ENCODE data around the gene LIX1L. TPM values are rescaled to one million over a fixed set of nuclear protein-coding genes. Genes with fewer than 3 reads are reported as not detected.

LIX1L gene
- total and polyA plus RNA-seq, 4 donors: 23.6 to 42.4 (median 37.3) TPM

GRCh38 chr1:145978471-145978853 is 20.6 kb upstream of the LIX1L start:
- H3K4me1 ChIP-seq (ENCODE audit: control insufficient read depth, insufficient read depth, low read length): peaks cover 11% of the 10 kb centered on the region
- no peaks in the 10 kb centered on the region for H3K9me3 ChIP-seq (ENCODE audit: control insufficient read depth, insufficient read depth, low read length)
- peak overlapping the region; percentile 90 for H3K27ac ChIP-seq (ENCODE audit: low read depth, low read length)
- H3K27me3 ChIP-seq (ENCODE audit: control insufficient read depth, insufficient read depth, low read length): no peaks in the 10 kb centered on the region
- H3K4me3 ChIP-seq (ENCODE audit: low read depth, low read length): no peak overlapping the region
- no peak for DNase-seq (ENCODE audit: low read depth in 4 of 6, low spot score in 6 of 6)
- H3K36me3 ChIP-seq (ENCODE audit: control insufficient read depth, insufficient read depth, low read length): peaks cover 2% of the 10 kb centered on the region

- 6% methylated on average over 3 of the region's 9 CpGs for WGBS (ENCODE audit: insufficient coverage)
- H3K27ac ChIP-seq (ENCODE audit: low read depth, low read length): peak overlapping the region; percentile 90
These were observed 20.0 kb upstream of the LIX1L start for GRCh38 chr1:145977486-145978470.

GRCh38 chr1:145977016-145977415 is 19.2 kb upstream of the LIX1L start:
- WGBS (ENCODE audit: insufficient coverage): 82% methylated on average over 5 of the region's 5 CpGs
- peaks cover 2% of the 10 kb centered on the region for H3K36me3 ChIP-seq (ENCODE audit: control insufficient read depth, insufficient read depth, low read length)
- no peaks in the 10 kb centered on the region for H3K27me3 ChIP-seq (ENCODE audit: control insufficient read depth, insufficient read depth, low read length)
- H3K9me3 ChIP-seq (ENCODE audit: control insufficient read depth, insufficient read depth, low read length): no peaks in the 10 kb centered on the region
- no peak overlapping the region for H3K27ac ChIP-seq (ENCODE audit: low read depth, low read length)
- no peak for DNase-seq (ENCODE audit: low read depth in 4 of 6, low spot score in 6 of 6)
- no peak overlapping the region for H3K4me3 ChIP-seq (ENCODE audit: low read depth, low read length)
- H3K4me1 ChIP-seq (ENCODE audit: control insufficient read depth, insufficient read depth, low read length): peaks cover 11% of the 10 kb centered on the region

More at GRCh38 chr1:145977486-145978470, 20.0 kb upstream of the LIX1L start:
- Histone ChIP-seq H3K9me3 (ENCODE audit: control insufficient read depth, insufficient read depth, low read length) (no peaks in the 10 kb centered on the region), H3K36me3 (ENCODE audit: control insufficient read depth, insufficient read depth, low read length) (peaks cover 2% of the 10 kb centered on the region), H3K4me3 (ENCODE audit: low read depth, low read length) (no peak overlapping the region), H3K27me3 (ENCODE audit: control insufficient read depth, insufficient read depth, low read length) (no peaks in the 10 kb centered on the region), H3K4me1 (ENCODE audit: control insufficient read depth, insufficient read depth, low read length) (peaks cover 11% of the 10 kb centered on the region)
- peak in 2 of 6 donors; percentile 92 to 95 for DNase-seq (ENCODE audit: low read depth in 4 of 6, low spot score in 6 of 6)

- DNase-seq (ENCODE audit: low read depth in 4 of 6, low spot score in 6 of 6): no peak
- Histone ChIP-seq H3K27ac (ENCODE audit: low read depth, low read length) (no peak overlapping the region), H3K36me3 (ENCODE audit: control insufficient read depth, insufficient read depth, low read length) (peaks cover 2% of the 10 kb centered on the region), H3K27me3 (ENCODE audit: control insufficient read depth, insufficient read depth, low read length) (no peaks in the 10 kb centered on the region), H3K4me3 (ENCODE audit: low read depth, low read length) (no peak overlapping the region), H3K4me1 (ENCODE audit: control insufficient read depth, insufficient read depth, low read length) (peaks cover 11% of the 10 kb centered on the region), H3K9me3 (ENCODE audit: control insufficient read depth, insufficient read depth, low read length) (no peaks in the 10 kb centered on the region)
- 79% methylated on average over 3 of the region's 4 CpGs for WGBS (ENCODE audit: insufficient coverage)
These were observed 17.4 kb upstream of the LIX1L start for GRCh38 chr1:145975216-145975615.

GRCh38 chr1:145974721-145975120 is 16.9 kb upstream of the LIX1L start:
- no peak overlapping the region for H3K27ac ChIP-seq (ENCODE audit: low read depth, low read length)
- 80% methylated on average over 6 of the region's 7 CpGs for WGBS (ENCODE audit: insufficient coverage)

GRCh38 chr1:145972580-145972979 is 14.8 kb upstream of the LIX1L start:
- no peak overlapping the region for H3K4me3 ChIP-seq (ENCODE audit: low read depth, low read length)
- DNase-seq (ENCODE audit: low read depth in 4 of 6, low spot score in 6 of 6): no peak
- H3K36me3 ChIP-seq (ENCODE audit: control insufficient read depth, insufficient read depth, low read length): peaks cover 2% of the 10 kb centered on the region
- no peaks in the 10 kb centered on the region for H3K9me3 ChIP-seq (ENCODE audit: control insufficient read depth, insufficient read depth, low read length)
- no peaks in the 10 kb centered on the region for H3K27me3 ChIP-seq (ENCODE audit: control insufficient read depth, insufficient read depth, low read length)
- H3K4me1 ChIP-seq (ENCODE audit: control insufficient read depth, insufficient read depth, low read length): peaks cover 3% of the 10 kb centered on the region
- WGBS (ENCODE audit: insufficient coverage): 67% methylated on average over 1 of the region's 7 CpGs
- no peak overlapping the region for H3K27ac ChIP-seq (ENCODE audit: low read depth, low read length)

More at GRCh38 chr1:145974721-145975120, 16.9 kb upstream of the LIX1L start:
- Histone ChIP-seq H3K4me3 (ENCODE audit: low read depth, low read length) (no peak overlapping the region), H3K36me3 (ENCODE audit: control insufficient read depth, insufficient read depth, low read length) (peaks cover 2% of the 10 kb centered on the region), H3K9me3 (ENCODE audit: control insufficient read depth, insufficient read depth, low read length) (no peaks in the 10 kb centered on the region), H3K27me3 (ENCODE audit: control insufficient read depth, insufficient read depth, low read length) (no peaks in the 10 kb centered on the region), H3K4me1 (ENCODE audit: control insufficient read depth, insufficient read depth, low read length) (peaks cover 7% of the 10 kb centered on the region)
- DNase-seq (ENCODE audit: low read depth in 4 of 6, low spot score in 6 of 6): no peak

GRCh38 chr1:145967288-145967687 is 9.5 kb upstream of the LIX1L start:
- H3K4me1 ChIP-seq (ENCODE audit: control insufficient read depth, insufficient read depth, low read length): peaks cover 19% of the 10 kb centered on the region
- 71% methylated on average over 1 of the region's 2 CpGs for whole genome bisulfite sequencing (ENCODE audit: insufficient coverage)
- H3K27me3 ChIP-seq (ENCODE audit: control insufficient read depth, insufficient read depth, low read length): no peaks in the 10 kb centered on the region
- H3K27ac ChIP-seq (ENCODE audit: low read depth, low read length): no peak overlapping the region
- H3K9me3 ChIP-seq (ENCODE audit: control insufficient read depth, insufficient read depth, low read length): peaks cover 5% of the 10 kb centered on the region
- H3K36me3 ChIP-seq (ENCODE audit: control insufficient read depth, insufficient read depth, low read length): no peaks in the 10 kb centered on the region
- H3K4me3 ChIP-seq (ENCODE audit: low read depth, low read length): no peak overlapping the region
- DNase-seq (ENCODE audit: low read depth in 4 of 6, low spot score in 6 of 6): no peak

GRCh38 chr1:145965119-145965744 is 7.4 kb upstream of the LIX1L start:
- Histone ChIP-seq H3K27ac (ENCODE audit: low read depth, low read length) (peak overlapping the region; percentile 96), H3K36me3 (ENCODE audit: control insufficient read depth, insufficient read depth, low read length) (no peaks in the 10 kb centered on the region), H3K4me1 (ENCODE audit: control insufficient read depth, insufficient read depth, low read length) (peaks cover 39% of the 10 kb centered on the region), H3K9me3 (ENCODE audit: control insufficient read depth, insufficient read depth, low read length) (peaks cover 5% of the 10 kb centered on the region), H3K4me3 (ENCODE audit: low read depth, low read length) (peak overlapping the region; percentile 64), H3K27me3 (ENCODE audit: control insufficient read depth, insufficient read depth, low read length) (no peaks in the 10 kb centered on the region)
- DNase-seq (ENCODE audit: low read depth in 4 of 6, low spot score in 6 of 6): no peak
- no CpG with 5 or more reads among the region's 5 CpGs for WGBS (ENCODE audit: insufficient coverage)

- H3K36me3 ChIP-seq (ENCODE audit: control insufficient read depth, insufficient read depth, low read length): no peaks in the 10 kb centered on the region
- peaks cover 42% of the 10 kb centered on the region for H3K4me1 ChIP-seq (ENCODE audit: control insufficient read depth, insufficient read depth, low read length)
- WGBS (ENCODE audit: insufficient coverage): under 1% methylated on average over 26 of the region's 37 CpGs
- peak; percentile 90 to 99 (median 94) for DNase-seq (ENCODE audit: low read depth in 4 of 6, low spot score in 6 of 6)
- peaks cover 5% of the 10 kb centered on the region for H3K9me3 ChIP-seq (ENCODE audit: control insufficient read depth, insufficient read depth, low read length)
- peak within 1 kb of the TSS; percentile 64 for H3K4me3 ChIP-seq (ENCODE audit: low read depth, low read length)
- H3K27me3 ChIP-seq (ENCODE audit: control insufficient read depth, insufficient read depth, low read length): no peaks in the 10 kb centered on the region
- H3K27ac ChIP-seq (ENCODE audit: low read depth, low read length): peak within 1 kb of the TSS; percentile 96
These were observed 6.7 kb upstream of the LIX1L start, which contains the start of the genes ANKRD34A and POLR3GL for GRCh38 chr1:145964328-145965118. Gene ANKRD34A (minus strand): TSS chr1:145964575. CDS start chr1:145961759, 2,816 bp downstream. Gene POLR3GL (plus strand): TSS chr1:145964690. CDS start chr1:145974866, 10,176 bp downstream.
